IMR-90 (cell line): ENCODE results near the gene NR4A1.

Experiments used
- BHLHE40 ChIP-seq: fragments of 150-350 bp; IDR thresholded peaks from 2 replicates; pipeline ENCODE4 v1.6.1; 2016; ENCODE audit warnings: mild to moderate bottlenecking, low read depth, low read length
- CHD1 ChIP-seq: IDR thresholded peaks from 2 replicates; pipeline ENCODE4 v1.6.1; 2012; ENCODE audit warnings: low read depth, low read length, improper control_type of control experiment
- CTCF ChIP-seq: conservative IDR thresholded peaks from 2 replicates; pipeline ENCODE4 v1.5.1; 2012; ENCODE audit warnings: mild to moderate bottlenecking, low read depth, low read length, improper control_type of control experiment
- ELK1 ChIP-seq: fragments of 150-350 bp; IDR thresholded peaks from 2 replicates; pipeline ENCODE4 v1.6.1; 2016; ENCODE audit warnings: low read depth, mild to moderate bottlenecking, low read length, moderate library complexity, borderline replicate concordance
- FOS ChIP-seq: fragments of 150-350 bp; IDR thresholded peaks from 2 replicates; pipeline ENCODE4 v1.6.1; 2016; ENCODE audit warnings: low read depth, low read length
- MAFK ChIP-seq: IDR thresholded peaks from 2 replicates; pipeline ENCODE4 v1.6.1; 2012; ENCODE audit warnings: low read depth, low read length, improper control_type of control experiment
- MXI1 ChIP-seq: IDR thresholded peaks from 2 replicates; pipeline ENCODE4 v1.6.1; 2012; ENCODE audit warnings: low read depth, mild to moderate bottlenecking, low read length, moderate library complexity, borderline replicate concordance
- NFE2L2 ChIP-seq: fragments of 150-350 bp; IDR thresholded peaks from 2 replicates; pipeline ENCODE4 v1.6.1; 2016; ENCODE audit warnings: low read depth, mild to moderate bottlenecking, low read length
- POLR2A ChIP-seq: IDR thresholded peaks from 2 replicates; pipeline ENCODE4 v1.6.1; 2012; ENCODE audit warnings: mild to moderate bottlenecking, low read depth, low read length
- RAD21 ChIP-seq: IDR thresholded peaks from 2 replicates; pipeline ENCODE4 v1.6.1; 2012; ENCODE audit warnings: low read length, improper control_type of control experiment
- RCOR1 ChIP-seq: IDR thresholded peaks from 2 replicates; pipeline ENCODE4 v1.6.1; 2012; ENCODE audit warnings: mild to moderate bottlenecking, low read length, improper control_type of control experiment; ENCODE audit not compliant: insufficient replicate concordance
- RFX5 ChIP-seq: IDR thresholded peaks from 2 replicates; pipeline ENCODE4 v1.8.0; 2012; ENCODE audit warnings: low read depth, mild to moderate bottlenecking, low read length, moderate library complexity
- SMC3 ChIP-seq: fragments of 150-350 bp; IDR thresholded peaks from 2 replicates; pipeline ENCODE4 v1.6.1; 2016; ENCODE audit warnings: low read depth, mild to moderate bottlenecking, antibody characterized with exemption, low read length, moderate library complexity
- USF2 ChIP-seq: fragments of 150-350 bp; IDR thresholded peaks from 2 replicates; pipeline ENCODE4 v1.6.1; 2017; ENCODE audit warnings: mild to moderate bottlenecking, antibody characterized with exemption, low read length, low read depth

GRCh38 chr12:52061470-52062166, 10.4 kb downstream of the NR4A1 start:
- TF ChIP-seq CTCF (no peak), POLR2A (peak; percentile 28; the same call in 1 of the 2 replicates), FOS (no peak), MAFK (no peak), ELK1 (no peak), RAD21 (no peak), SMC3 (no peak), RCOR1 (no peak), MXI1 (no peak), RFX5 (no peak), USF2 (no peak), BHLHE40 (no peak), NFE2L2 (no peak), CHD1 (no peak)
